Hepatic stellate cell (primary cell): ENCODE measurements around the gene LIPA.
"Not testable (repeated sequence)": the region's sequence is repeated elsewhere in the genome, so short reads cannot be mapped to it uniquely, and the experiment has no call there.

Experiments
- DNase-seq: peaks from one replicate; pipeline ENCODE4 v3.0.0; 2011; ENCODE audit warnings: low spot score

The LIPA gene

GRCh38 chr10:89207801-89208551, 43.6 kb downstream of the LIPA start:
- peak; percentile 45 for DNase-seq

DNA sequence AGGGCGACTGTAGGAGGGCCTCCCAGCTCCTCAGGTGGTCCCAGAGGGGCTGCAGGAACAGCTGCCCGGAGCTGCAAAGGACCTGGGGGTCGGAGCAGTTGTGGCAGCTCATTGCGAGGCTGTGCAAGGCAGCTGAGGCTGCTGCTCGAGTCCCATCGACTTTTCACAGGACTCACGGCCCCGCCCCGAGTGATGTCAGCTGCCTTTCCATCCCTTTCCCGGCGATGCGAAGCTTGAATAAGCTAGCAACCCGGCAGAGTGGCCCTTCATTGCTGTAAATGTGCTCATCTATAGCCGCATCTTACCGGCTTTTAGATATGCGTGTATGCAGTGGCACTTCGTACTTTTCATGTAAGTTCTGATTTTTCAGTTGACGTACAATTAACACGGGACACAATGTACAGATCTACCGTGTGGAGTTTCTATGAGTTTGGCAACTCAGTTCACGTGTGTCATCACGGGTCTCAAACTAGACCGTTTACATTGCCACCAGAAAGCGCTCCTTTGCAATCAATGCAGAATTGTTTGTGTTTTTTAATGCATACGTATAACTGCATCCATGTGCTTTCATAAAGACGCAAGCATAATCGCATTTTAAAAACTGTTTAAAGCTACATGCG, 44.3 kb downstream of the LIPA start, which contains the start of gene CH25H:
CH25H (minus strand) TSS at position 137 of the 620 bp plus-strand sequence; CDS start at position 112, 25 bp downstream.
- DNase-seq, result peak; percentile 68

DNA sequence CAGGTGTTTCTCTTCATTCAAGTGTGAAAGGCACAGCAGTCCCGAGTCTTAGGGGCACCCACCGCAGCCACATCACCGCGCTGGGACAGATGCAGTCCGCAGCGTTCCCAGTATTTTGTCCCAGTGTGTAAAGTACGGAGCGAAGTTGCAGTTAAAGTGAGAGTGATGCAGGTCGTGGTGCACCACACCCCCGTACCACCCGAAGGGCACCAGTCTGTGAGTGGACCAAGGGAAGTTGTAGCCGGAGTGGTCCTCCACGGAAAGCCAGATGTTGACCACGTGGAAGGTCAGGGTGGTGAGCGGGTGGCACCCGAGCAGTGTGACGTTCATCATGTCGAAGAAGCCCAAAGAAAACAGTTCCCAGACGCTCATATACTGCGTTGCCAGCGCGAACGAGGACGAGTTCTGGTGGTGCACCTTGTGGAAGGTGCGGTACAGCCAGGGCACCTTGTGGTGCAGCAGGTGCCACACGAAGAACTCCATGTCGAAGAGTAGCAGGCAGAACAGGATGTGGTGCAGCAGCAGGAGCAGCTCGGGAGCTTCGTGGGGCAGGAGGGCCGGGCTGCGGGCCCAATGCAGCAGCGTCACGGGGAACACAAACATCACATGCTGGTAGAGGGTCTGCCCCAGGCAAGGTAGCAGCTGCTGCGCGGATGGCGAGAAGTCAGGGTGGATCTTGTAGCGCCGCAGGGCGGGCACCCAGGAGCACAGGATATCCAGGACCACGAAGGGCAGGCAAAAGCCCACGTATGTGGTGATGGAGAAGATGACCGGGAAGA, 45.0 kb downstream of the LIPA start:
- DNase-seq, result peak; percentile 27

DNA sequence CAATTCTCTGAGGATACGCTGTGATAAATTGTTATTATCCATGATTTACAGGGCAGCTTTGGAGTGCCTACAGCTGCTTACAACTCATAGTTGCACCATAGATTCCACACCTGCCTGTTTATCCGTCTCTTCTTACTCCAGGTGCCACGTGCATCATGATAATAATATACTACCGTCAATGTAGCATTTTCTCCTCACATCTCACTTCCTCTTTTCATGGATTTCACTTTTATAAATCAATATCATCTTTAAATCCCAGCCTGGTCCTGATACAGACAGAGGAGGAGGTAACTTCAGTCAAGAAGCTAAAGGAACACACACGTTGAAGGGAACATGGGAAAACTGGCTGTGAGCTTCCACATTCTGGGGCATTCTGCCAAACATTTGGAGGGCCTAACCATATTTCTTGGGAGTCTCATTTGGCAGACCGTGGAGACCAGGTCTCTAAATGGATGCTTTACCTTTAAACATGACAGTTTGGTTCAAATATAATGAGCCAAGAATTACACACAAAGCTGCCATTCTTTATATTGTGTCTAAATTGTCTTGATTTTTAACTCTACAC, 46.9 kb downstream of the LIPA start:
- DNase-seq, result no peak

DNA sequence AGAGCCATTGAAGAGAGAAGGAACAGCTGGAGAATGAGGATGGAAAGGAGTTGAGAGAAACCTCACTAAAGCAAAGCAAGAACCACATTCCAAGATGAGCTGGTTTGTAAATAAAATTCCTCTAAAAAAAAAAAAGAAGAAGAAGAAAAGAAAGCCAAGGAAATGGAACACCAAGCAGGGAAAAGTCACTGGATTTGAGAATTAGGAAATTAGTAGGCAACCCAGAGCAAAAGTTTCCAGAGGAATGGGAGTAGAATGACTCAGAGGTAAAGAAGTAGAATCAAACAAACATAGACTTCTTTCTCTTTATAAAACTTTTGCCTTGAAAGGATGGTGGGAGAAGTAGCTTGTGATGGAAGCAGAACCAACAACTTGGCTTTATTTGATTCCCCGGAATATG, 48.3 kb downstream of the LIPA start:
- DNase-seq, result no peak

GRCh38 chr10:89202033-89202425, 49.5 kb downstream of the LIPA start:
- DNase-seq, result no peak

DNA sequence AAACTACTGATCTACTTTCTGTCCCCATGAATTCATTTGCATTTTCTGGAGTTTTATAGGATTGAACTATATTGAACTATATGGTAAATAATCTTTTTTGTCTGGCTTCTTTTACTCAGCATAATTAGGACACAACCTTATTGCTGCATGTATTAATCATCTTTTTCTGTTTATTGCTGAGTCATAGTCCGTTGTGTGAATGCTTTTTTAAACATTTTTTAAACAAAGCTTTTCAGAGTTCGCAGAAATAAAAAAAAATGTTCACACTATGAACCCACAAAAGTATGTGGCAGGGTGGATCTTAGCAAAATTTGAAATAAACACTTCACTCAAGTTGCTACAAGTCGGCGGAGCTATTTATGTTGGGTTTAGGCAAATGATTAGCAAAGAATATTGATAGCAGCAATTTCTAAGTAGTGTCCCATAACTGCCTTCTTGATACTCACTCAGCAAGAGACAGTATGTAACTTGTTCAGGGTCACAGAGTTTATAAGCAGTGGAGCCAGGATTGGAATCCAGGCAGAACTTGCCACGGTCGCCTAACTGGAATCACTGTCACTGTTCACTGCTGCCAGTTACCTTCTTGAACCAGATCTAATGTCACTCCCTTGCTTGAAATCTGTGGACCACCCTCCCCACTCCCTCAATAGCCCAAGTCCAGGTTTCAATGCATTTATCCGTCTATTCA, 50.1 kb downstream of the LIPA start:
- no peak for DNase-seq

DNA sequence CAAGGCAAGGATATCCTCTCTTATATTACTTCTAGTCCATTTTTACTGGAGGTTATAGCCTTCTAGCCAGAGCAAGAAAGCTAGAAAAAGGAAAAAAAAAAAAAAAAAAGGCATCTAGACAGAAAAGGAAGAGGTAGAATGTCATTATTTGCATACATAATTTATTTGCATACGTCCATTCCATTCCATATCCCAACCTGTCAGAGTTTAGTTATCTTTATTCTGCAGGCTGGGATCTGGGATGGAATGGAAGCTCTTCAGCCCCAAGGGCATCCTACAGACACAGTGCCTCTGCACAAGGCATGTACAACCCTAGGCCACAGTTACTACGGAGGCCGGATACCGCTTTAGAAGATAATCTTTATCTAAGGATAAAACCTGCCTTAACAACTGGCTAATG, 54.1 kb downstream of the LIPA start:
- DNase-seq, result no peak

DNA sequence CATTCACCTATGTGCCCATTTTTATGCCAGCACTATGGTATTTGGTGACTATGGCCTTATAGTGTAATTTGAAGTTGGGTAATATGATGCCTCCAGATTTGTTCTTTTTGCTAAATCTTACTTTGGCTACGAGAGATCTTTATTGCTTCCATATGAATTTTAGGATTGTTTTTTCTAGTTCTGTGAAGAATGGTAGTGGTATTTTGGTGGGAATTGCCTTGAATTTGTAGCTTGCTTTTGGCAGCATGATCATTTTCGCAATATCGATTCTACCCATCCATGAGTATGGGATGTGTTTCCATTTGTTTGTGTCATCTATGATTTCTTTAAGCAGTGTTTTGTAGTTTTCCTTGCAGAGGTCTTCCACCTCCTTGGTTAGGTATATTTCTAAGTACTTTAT, 60.3 kb downstream of the LIPA start:
- DNase-seq, result not testable (repeated sequence)

DNA sequence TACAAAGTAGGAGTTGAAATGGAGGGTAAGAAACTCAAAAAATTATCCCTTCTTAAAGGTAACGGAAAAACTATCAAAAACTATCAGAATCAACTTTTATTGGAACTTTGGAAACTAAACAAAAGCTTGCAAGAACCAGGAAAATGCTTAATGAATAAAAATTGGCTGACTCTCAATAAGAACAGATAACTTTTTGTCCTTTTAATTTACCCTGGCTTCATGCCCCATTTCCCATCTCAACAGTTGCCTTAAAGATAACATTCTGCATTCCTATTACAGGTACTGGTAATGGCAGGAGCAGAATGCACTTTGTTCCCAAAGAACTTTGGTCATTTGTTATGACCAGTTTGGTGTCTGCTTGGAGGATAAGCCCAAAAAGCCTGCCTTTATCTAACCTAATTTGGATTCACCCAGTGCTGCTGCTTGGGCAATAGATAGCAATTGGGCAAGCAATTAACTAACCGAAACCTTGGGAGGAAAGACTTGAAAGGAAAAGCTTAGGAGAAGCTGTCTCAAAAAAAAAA, 62.3 kb downstream of the LIPA start:
- DNase-seq, result no peak

DNA sequence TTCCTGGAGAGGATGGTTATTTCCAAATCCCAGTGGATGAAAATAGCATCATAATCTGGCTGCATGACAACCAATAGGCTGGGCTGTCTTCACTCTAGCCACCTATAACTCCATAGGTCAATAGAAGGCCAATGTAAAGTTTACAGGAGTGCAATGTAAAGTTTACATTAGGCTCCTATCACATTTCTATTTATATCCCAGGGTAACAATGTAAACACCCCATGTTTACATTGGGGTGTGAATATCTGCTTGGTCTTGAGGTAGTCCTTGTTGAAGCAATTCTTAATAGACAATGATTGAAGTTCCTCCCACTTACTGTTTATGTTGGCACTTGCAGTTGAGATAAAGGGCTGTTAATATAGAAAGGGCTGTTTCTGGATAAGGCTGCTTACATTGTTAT, 65.9 kb downstream of the LIPA start:
- no peak for DNase-seq

- DNase-seq, result no peak
Observed at GRCh38 chr10:89184638-89185037, 66.9 kb downstream of the LIPA start.

DNA sequence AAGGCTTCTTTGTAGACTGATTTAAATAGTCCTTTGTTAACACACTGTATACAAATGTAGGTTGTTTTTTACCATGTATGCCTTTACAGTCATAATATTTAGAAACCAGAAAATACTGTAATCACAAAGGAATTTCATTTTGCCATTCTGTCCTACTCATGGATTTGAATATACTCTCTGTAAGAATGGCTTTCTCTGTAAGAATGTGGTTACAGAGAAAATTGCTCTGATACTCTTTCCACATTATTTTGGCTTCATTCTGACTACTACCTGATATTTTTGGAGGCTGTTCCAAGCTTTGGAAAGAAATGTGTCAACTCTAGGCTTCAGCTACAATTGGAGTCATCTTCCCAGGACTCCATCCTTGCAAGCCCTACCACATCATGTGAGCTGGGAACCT, 68.0 kb downstream of the LIPA start:
- no peak for DNase-seq

- DNase-seq, result no peak
Observed at GRCh38 chr10:89182894-89183293, 68.7 kb downstream of the LIPA start.

GRCh38 chr10:89175816-89176215, 75.8 kb downstream of the LIPA start:
- DNase-seq, result no peak

GRCh38 chr10:89173075-89173474, 78.5 kb downstream of the LIPA start:
- DNase-seq, result no peak

DNA sequence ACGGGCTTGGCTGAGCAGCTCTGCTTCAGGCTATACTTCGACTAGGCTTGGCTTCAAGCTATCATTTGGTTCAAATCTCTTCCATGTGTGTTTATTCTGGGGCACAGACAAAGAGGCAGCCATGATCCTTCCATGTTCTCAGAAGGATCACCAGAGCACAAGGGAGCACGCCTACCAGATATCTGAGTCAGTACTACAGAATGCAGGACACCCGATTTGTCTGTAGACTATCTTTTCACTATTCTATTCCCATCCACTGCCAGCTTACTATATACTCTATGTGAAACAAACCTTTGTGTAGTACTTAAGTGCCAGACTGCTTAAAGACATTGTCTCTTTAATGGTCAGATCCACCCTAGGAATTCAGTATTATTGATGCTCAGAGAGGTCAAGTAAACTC, 79.6 kb downstream of the LIPA start:
- DNase-seq, result no peak

GRCh38 chr10:89171263-89171872, 80.2 kb downstream of the LIPA start:
- DNase-seq, result no peak

GRCh38 chr10:89168354-89168900, 83.1 kb downstream of the LIPA start:
- DNase-seq, result not testable (repeated sequence)

- no peak for DNase-seq
Observed at GRCh38 chr10:89167915-89168314, 83.7 kb downstream of the LIPA start.

DNA sequence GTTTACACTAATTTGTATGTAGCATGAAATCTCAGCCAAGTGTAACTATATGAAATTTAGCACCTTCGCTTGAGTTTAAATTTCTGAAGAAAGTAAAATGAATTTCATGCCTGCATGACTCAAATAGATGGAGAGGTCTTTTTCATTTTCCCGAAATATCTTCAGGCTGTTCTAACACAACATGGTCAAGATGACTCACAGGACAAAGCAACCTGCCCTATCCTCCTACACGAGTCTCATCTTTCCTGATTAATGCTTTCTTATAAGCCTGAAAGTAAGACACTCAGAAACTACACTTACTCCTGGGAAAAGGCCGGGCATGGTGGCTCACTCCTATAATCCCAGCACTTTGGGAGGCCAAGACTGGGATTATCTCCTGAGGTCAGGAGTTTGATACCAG, 85.7 kb downstream of the LIPA start:
- no peak for DNase-seq
